ENCODE results near the gene OBSCN.

- TF ChIP-seq CTCF (conservative IDR thresholded peaks at IDR 0.05; ENCODE audit: low read depth, low read length) (no peak), EZH2 (IDR thresholded peaks at IDR 0.05; ENCODE audit: low read length, unreplicated experiment) (no peak), EZH2phosphoT487 (IDR thresholded peaks at IDR 0.05; ENCODE audit: borderline replicate concordance, low read length) (no peak)
Observed at GRCh38 chr1:228241259-228241658, 33.4 kb downstream of the OBSCN start.

Data from PC-3 (cell line).